Smooth muscle cell of the coronary artery (primary cell): Measurements from ENCODE around the gene CDRT4. TPM values are rescaled to one million over a fixed set of nuclear protein-coding genes. Genes with fewer than 3 reads are reported as not detected.

Experiments
- total RNA-seq: library from RNA; depleted of rRNA; stranded (reverse); fragments of >200 nt; gene quantifications from 2 replicates; pipeline ENCODE4 v1.2.3, GENCODE V29; 2014; ENCODE audit warnings: low replicate concordance

Gene CDRT4
- 0.59 and 1.5 TPM in 2 replicates for total RNA-seq

GRCh38 chr17:15467592-15467991 lies at the start of gene CDRT4:
Gene CDRT4 (minus strand): TSS chr17:15467621. CDS start chr17:15440238, 27,383 bp downstream.

Other genes starting within 250 kb of the CDRT4 start
- gene PMP22, start 202.3 kb downstream of the CDRT4 start, total RNA-seq: 24.2 and 260 TPM in 2 replicates
- 0.59 TPM in 1 of 2 replicates, not detected in the other for gene TEKT3, start 126.0 kb downstream of the CDRT4 start, total RNA-seq
- gene TVP23C, start 95.9 kb upstream of the CDRT4 start, total RNA-seq: 27.1 and 33.8 TPM in 2 replicates
- 0.08 TPM in 1 of 2 replicates, not detected in the other for gene FBXW10B, start 152.1 kb upstream of the CDRT4 start, total RNA-seq
- gene TRIM16, start 216.7 kb upstream of the CDRT4 start, total RNA-seq: 61.6 and 83.7 TPM in 2 replicates
- 18.4 and 46.2 TPM in 2 replicates for gene ZNF286A, start 232.1 kb upstream of the CDRT4 start, total RNA-seq